Type B pancreatic cell (in vitro differentiated cells): Measurements from ENCODE around the gene OR1J1. TPM values are rescaled to one million over a fixed set of nuclear protein-coding genes. Genes with fewer than 3 reads are reported as not detected.

Experiments
- DNase-seq: peaks from one replicate; pipeline ENCODE4 v3.0.0; 2021; ENCODE audit warnings: mixed read lengths; ENCODE audit not compliant: unreplicated experiment; ENCODE audit errors: extremely low spot score
- H3K27ac Mint-ChIP-seq: 2 replicates; pipeline ENCODE4 v1.8.0; 2021; ENCODE audit warnings: mild to moderate bottlenecking, mixed read lengths
- H3K27me3 Mint-ChIP-seq: 2 replicates; pipeline ENCODE4 v1.8.0; 2021; ENCODE audit warnings: mixed read lengths
- H3K36me3 Mint-ChIP-seq: 2 replicates; pipeline ENCODE4 v1.8.0; 2021; ENCODE audit warnings: mixed read lengths
- H3K4me1 Mint-ChIP-seq: one replicate; pipeline ENCODE4 v1.8.0; 2021; ENCODE audit warnings: mixed read lengths; ENCODE audit not compliant: unreplicated experiment
- H3K4me3 Mint-ChIP-seq: 2 replicates; pipeline ENCODE4 v1.8.0; 2021; ENCODE audit warnings: mild to moderate bottlenecking, mixed read lengths
- H3K9me3 Mint-ChIP-seq: 2 replicates; pipeline ENCODE4 v1.8.0; 2021; ENCODE audit warnings: mixed read lengths
- total RNA-seq: library from RNA; stranded (reverse); gene quantifications from 2 replicates; pipeline ENCODE4 v1.2.1, GENCODE V29; 2021; ENCODE audit warnings: low replicate concordance
- TF ChIP-seq, protein P1 (sequence below): fragments of 200-600 bp; sonication (generic); conservative IDR thresholded peaks from 2 replicates; pipeline ENCODE4 v1.5.0; 2021; ENCODE audit warnings: antibody characterized with exemption, mild to moderate bottlenecking

OR1J1 gene
- total RNA-seq, 1 donor from 2014 or later = not detected

DNA sequence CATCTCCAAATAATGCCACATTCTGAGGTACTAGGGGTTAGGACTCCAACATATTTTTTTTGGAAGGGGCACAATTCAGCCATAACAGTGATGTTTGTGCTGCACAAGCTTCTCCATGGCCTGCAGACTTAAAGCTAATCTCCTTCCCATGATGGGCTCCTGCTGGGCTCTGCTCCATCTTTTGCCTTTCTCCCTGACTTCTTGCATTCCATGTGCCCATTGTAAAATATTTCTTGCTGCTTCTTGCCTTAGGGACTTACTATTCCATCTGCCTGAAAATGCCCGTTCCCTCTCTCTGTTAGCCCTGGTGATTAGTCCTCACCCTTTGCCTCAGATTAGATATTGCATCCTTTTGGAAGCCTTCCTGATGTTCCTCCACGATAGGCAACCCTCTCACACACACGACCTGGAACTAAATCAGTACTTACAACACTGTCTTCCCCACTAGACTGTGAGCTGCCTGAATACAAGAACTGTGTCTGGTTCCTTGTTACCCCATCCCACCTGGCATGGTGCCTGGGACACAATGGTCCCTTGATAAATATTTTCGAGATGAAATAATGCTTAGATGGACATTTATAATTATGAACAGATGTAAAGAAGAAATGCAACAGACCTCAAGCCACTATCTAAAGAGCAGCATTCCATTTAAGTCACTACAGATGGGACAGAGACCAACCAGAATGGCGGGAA, 33.5 kb downstream of the OR1J1 start:
- no peak overlapping the region for H3K4me3 Mint-ChIP-seq
- peaks cover 7% of the 10 kb centered on the region for H3K9me3 Mint-ChIP-seq
- DNase-seq = no peak
- no peaks in the 10 kb centered on the region for H3K4me1 Mint-ChIP-seq
- no peak overlapping the region for H3K27ac Mint-ChIP-seq
- TF ChIP-seq, protein P1, sequence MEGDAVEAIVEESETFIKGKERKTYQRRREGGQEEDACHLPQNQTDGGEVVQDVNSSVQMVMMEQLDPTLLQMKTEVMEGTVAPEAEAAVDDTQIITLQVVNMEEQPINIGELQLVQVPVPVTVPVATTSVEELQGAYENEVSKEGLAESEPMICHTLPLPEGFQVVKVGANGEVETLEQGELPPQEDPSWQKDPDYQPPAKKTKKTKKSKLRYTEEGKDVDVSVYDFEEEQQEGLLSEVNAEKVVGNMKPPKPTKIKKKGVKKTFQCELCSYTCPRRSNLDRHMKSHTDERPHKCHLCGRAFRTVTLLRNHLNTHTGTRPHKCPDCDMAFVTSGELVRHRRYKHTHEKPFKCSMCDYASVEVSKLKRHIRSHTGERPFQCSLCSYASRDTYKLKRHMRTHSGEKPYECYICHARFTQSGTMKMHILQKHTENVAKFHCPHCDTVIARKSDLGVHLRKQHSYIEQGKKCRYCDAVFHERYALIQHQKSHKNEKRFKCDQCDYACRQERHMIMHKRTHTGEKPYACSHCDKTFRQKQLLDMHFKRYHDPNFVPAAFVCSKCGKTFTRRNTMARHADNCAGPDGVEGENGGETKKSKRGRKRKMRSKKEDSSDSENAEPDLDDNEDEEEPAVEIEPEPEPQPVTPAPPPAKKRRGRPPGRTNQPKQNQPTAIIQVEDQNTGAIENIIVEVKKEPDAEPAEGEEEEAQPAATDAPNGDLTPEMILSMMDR = no peak
- no peaks in the 10 kb centered on the region for H3K36me3 Mint-ChIP-seq
- peaks cover 39% of the 10 kb centered on the region for H3K27me3 Mint-ChIP-seq

DNA sequence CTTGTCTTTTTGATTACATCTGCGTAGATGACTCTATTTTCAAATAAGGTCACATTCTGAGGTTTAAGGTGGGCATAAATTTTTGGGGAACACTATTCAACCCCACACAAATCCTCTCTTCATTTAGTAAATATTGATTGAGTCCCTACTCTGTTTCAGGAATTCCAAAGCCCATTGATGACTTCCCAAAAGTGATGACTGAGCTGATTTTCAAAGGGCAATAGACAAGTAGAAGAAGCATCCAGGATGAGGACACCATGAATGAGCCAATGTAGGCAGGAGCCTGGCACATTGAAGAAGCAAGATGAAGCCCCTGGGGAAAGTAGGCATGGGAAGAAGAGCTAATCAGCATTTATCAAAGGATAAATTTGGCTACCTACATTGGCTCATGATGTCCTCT, 35.2 kb downstream of the OR1J1 start:
- Mint-ChIP-seq H3K4me3 (no peak overlapping the region), H3K9me3 (peaks cover 5% of the 10 kb centered on the region), H3K27me3 (peaks cover 32% of the 10 kb centered on the region), H3K4me1 (no peaks in the 10 kb centered on the region), H3K36me3 (no peaks in the 10 kb centered on the region), H3K27ac (no peak overlapping the region)
- no peak for DNase-seq
- TF ChIP-seq, protein P1 = no peak

Other genes with a start within 250 kb of the OR1J1 start
- gene LHX6, start 249.0 kb downstream of the OR1J1 start, total RNA-seq = 0.48 and 10.0 TPM in 2 replicates
- gene RBM18, start 213.1 kb downstream of the OR1J1 start, total RNA-seq = 23.3 and 24.2 TPM in 2 replicates
- gene MRRF, start 213.0 kb downstream of the OR1J1 start, total RNA-seq = 41.2 and 51.4 TPM in 2 replicates
- gene PTGS1, start 106.9 kb downstream of the OR1J1 start, total RNA-seq = 1.1 and 1.7 TPM in 2 replicates
- not detected in 2 replicates for gene OR1J2, start 32.9 kb upstream of the OR1J1 start, total RNA-seq
- gene OR1J4, start 41.2 kb upstream of the OR1J1 start, total RNA-seq = not detected in 2 replicates
- not detected in 2 replicates for gene OR1N1, start 49.4 kb upstream of the OR1J1 start, total RNA-seq
- not detected in 2 replicates for gene OR1N2, start 75.2 kb upstream of the OR1J1 start, total RNA-seq
- gene OR1L8, start 105.5 kb upstream of the OR1J1 start, total RNA-seq = not detected in 2 replicates
- gene OR1Q1, start 136.8 kb upstream of the OR1J1 start, total RNA-seq = not detected in 2 replicates
- gene OR1B1, start 179.7 kb upstream of the OR1J1 start, total RNA-seq = not detected in 2 replicates
- not detected in 2 replicates for gene OR1L1, start 183.8 kb upstream of the OR1J1 start, total RNA-seq
- not detected in 2 replicates for gene OR1L3, start 197.2 kb upstream of the OR1J1 start, total RNA-seq
- gene OR1L4, start 246.1 kb upstream of the OR1J1 start, total RNA-seq = not detected in 2 replicates